Measurements from ENCODE around the gene TNN.
"Not testable (repeated sequence)": the region's sequence is repeated elsewhere in the genome, so short reads cannot be mapped to it uniquely, and the experiment has no call there.

Gene TNN

DNA sequence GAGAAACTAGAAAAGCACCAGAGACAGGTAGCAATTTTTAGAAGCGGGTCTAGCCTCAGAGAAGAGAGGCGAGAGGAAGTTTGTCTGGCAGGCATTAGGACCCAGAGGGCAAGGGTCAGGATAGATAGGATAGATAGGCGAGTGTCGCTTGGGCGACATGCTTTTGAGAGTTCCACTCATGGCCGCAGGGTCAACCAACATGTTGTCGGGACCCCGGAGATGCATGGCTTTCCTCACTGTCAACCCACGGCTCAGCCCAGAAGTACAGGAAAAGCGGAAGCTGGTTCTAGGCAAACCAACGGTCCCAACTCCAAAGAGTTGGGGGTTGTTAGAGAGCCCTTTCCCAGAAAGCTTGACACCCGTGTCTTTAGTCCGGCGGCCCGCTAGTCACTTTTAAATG lies 38.9 kb downstream of the TNN start:
- not testable (repeated sequence) for DNase-seq (ENCODE audit: low spot score)

DNA sequence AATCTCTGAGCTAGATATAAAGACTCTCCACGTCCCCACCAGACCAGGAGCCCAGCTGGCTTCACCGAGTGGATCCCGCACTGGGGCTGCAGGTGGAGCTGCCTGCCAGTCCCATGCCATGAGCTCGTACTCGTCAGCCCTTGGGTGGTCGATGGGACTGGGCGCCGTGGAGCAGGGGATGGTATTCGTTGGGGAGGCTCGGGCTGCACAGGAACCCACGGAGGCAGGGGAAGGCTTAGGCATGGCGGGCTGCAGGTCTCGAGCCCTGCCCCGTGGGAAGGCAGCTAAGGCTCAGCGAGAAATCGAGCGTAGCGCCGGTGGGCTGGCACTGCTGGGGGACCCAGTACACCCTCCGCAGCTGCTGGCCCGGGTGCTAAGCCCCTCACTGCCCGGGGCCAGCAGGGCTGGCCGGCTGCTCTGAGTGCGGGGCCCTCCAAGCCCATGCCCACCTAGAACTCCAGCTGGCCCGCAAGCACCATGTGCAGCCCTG lies 40.7 kb downstream of the TNN start:
- not testable (repeated sequence) for DNase-seq (ENCODE audit: low spot score)

DNA sequence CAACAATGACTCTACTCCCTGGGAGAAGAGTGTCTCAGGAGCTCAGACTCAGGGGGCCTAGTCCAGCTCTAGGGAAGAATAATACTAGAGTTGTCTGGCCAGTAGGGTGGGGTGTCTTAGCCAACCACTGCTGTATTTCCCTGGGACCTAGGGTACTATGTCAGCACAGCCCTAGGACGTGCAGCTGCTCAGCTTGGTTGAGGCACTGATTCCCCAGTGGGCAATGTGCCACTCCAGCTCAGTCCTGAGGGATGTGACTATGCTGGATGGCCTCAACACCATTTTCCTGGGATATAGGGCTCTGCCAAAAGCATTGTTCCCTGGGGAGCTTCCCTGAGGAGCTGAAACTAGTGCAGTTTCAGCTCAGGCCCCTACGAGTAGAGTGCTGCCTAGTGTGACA lies 47.4 kb downstream of the TNN start:
- DNase-seq (ENCODE audit: low spot score) = no peak

DNA sequence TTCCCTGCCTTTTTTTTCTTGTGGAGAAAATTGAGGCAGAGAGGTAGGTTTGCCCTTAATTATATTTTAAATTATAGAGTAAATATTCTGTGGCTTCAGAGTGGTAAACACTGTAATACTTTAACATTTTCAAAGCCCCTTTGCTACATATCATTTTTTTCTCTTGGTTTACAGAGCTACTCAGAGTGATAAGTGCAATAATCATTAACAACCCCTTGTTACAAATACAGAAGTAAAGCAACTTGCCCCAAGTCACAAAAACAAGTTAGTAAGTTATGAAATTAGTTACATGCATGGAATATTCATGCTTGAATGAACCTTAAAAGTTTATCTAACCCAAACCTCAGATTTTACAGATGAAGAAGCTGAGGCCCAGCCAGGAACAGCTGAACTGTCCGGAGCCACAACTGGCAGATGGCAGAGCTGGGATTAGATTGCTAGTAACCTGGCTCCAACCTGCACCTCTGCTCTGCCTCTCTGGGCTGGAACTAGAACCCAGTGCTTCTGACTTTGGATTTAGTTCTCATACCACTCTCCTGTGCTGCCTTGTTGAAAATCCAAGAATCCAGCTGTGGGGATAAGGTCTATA lies 48.7 kb downstream of the TNN start:
- no peak for DNase-seq (ENCODE audit: low spot score)

DNA sequence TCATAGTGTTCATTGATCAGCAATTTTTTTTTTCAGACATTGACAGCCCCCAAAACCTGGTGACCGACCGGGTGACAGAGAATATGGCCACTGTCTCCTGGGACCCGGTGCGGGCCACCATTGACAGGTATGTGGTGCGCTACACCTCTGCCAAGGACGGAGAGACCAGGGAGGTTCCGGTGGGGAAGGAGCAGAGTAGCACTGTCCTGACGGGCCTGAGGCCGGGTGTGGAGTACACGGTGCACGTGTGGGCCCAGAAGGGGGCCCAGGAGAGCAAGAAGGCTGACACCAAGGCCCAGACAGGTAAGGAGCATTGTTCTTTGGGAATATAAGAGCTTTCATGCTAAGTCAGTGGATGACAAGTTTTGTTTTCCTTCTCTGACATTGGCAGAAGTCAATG lies 49.3 kb downstream of the TNN start:
- DNase-seq (ENCODE audit: low spot score) = no peak

DNA sequence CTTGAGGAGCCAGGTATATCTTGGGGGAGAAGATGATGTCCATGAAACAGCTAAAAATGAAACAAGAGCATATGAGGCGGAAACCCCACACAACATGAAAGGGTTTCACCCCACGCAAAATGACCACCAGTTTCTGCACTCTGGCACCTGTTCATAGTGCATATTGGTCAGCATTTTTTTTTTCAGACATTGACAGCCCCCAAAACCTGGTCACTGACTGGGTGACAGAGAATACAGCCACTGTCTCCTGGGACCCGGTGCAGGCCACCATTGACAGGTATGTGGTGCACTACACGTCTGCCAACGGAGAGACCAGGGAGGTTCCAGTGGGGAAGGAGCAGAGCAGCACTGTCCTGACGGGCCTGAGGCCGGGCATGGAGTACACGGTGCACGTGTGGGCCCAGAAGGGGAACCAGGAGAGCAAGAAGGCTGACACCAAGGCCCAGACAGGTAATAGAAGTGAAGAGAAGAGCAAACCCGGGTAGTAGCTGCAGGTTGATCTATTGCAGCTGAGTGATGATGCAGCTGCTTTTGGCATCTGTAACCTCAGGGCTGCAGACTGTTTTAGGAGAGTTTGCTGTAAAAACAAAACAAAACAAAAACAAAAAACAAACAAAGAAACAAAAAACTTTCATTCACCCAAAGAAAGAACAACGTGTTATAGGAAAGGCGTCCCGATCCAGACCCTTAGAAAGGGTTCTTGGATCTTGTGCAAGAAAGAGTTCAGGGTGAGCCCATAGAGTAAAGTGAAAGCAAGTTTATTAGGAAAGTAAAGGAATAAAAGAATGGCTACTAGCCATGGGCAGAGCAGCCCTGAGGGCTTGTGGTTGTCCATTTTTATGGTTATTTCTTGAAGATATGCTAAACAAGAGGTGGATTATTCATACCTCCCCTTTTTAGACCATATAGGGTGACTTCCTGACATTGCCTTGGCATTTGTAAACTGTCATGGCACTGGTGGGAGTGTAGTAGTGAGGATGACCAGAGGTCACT lies 51.0 kb downstream of the TNN start:
- DNase-seq (ENCODE audit: low spot score) = no peak

DNA sequence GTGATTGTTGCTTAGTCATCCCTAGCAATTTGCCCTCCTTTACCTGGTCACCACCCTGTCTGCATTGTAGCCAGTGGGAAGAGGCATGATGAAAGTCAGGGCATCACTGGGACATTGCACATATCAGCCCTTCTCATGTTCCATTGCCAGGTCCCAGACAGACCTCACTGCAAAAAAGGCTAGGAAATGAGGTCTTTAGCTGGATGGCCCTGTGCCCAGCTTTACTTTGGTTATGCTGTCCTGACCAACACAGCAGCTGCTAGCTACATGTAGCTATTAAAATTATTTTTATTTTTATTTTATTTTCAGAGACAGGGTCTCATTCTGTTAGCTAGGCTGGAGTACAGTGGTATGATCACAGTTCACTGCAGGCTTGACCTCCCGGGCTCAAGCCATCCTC lies 52.9 kb downstream of the TNN start:
- DNase-seq (ENCODE audit: low spot score) = no peak

DNA sequence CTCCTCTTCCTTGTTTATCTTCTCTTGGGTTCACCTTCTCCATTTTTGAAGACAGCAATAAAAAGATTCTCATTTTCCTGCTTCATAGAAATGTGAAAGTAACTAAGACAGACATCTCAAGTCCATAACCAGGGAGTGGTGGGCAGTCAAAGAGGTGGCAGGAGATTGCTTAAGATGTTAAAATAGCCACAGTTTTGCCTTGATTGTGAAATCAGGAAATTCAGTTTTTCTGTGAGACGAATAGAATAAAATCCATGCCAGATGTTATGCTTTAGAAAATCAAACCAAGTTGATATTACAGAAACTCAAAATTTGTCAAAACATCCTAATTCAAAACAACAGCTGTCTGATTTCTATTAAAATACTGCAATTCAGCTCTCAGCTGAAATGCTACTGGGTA lies 57.2 kb downstream of the TNN start:
- DNase-seq (ENCODE audit: low spot score) = no peak

DNA sequence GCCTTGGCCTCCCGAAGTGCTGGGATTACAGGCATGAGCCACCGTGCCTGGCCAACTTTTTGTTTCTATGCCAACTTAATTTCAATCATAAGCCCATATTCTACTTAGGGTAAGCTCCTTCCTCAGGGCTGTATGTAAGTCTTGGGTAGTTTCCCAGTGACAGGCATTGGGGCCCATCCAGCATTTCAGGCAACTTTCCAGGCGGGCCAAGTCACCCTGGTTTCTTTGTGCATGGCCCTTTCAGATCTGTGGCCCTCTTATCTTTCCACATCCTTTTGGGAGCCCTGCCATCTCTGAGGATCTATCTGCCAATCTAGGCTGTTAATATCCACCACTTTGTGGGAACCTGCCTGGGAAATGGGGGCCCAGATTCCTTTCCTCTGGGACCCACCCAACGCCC lies 58.7 kb downstream of the TNN start:
- no peak for DNase-seq (ENCODE audit: low spot score)

DNA sequence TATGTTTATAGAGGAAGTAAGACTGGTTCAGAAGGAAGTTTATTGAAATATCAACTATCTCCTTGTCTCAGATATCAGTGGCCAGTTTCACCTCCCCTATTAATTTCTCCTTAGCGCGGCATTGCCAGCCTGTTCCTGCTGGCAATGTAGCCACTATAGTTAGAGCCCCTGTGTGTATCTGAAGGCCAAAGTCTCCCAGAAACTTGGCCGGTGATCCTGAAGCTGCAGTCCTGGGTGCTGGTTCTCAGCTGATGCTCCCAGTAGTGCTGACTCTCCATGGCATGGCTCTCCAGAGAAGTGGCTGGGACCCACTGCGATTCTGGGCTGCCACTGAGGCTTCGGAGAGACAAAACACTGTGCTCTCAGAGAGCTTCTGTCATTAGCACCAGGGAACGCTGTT lies 59.9 kb downstream of the TNN start:
- no peak for DNase-seq (ENCODE audit: low spot score)

DNA sequence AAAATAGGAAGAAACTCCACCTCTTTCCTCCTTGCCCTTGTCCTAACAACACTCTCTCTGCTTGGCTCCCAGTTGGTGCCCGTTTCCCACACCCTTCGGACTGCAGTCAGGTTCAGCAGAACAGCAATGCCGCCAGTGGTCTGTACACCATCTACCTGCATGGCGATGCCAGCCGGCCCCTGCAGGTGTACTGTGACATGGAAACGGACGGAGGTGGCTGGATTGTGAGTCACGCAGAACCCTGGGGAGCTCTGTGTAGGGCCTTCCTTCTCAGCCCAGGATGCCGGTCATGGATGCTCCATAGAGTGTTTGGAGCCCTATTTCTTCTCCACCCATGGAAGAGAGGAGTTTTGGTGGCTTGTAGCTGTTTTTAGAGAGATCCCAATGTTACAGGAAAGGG lies 60.9 kb downstream of the TNN start:
- DNase-seq (ENCODE audit: low spot score) = no peak

DNA sequence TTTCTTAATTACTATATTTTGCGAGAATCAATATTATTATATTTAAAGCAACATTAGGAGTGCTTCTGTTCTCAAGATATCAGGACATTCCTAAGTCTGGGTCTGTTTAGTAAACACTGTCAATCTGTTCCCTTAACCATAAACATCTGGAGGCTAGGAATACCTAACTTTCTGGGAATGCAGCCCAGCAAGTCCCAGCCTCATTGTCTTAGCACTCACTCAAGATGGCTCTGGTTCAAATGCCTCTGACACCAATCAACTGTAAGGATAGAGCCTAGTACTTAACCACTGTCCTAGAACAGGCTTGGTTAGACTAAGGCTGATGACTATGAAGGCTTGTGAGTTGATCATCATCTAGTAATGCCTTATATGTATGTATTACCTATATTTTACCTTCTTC lies 61.5 kb downstream of the TNN start:
- DNase-seq (ENCODE audit: low spot score) = no peak

DNA sequence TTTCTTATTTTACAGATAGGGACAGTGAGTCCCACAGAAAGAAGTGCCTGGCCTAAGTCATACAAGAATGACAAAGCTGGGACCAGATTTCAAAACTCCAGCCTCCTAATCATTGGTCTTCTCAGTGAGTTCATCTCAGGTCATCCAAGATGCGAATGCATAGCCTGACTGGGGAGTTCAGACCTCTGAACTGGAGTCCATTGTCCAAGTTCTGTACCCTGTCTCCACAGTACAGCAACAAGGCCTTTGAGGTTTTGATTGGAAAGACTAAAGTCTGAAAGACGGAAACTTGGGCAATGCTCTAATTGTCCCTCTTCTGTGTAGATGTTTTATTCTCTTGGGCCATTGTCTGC lies 62.0 kb downstream of the TNN start:
- no peak for DNase-seq (ENCODE audit: low spot score)

DNA sequence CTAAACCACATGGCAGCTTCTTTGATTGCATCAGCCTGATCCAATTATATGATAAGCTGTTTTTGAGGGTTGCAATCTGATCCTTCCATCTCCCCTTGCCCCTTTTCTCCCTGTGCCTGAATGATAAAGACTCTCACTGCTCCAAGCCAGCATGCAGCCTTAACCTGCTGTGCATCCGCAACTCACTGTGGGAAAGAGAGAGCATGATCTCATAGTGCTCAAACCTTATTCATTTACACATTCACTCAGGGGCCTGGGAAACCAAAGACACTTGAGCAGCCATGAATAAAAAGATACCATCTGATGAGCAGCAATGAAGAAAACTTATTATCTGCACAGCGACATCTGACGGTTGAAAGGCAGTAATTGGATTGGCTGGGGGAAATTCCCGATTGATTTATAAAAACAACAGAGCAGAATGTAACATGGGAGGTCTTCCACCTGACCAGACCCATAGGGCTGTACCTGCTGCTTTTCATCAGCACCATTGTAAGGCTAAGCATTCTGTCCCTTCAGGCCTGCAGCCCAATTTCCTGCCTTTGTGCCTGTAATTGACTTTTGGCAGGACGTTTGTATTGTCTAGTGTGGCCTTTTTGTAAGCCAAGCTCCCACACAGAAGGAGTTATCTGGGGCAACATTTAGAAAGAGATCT lies 62.5 kb downstream of the TNN start:
- DNase-seq (ENCODE audit: low spot score) = peak; percentile 78

DNA sequence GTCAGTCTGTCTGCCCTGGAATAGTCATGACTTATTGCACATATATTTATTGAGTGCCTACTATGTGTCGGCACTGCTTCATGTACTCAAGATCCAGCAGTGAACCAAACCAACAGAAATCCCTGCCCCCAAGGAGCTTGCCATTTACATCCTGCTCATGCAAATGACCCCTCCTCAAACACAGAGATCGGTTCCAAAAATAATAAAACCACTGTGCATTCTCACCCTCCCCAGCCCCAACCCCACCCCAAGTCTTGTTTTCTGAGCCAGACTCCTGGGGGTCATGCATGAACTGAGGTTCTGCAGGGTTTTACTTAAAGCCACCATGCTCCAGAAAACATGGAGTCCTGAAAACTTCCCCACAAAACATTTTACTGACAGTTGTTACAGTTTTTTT lies 63.0 kb downstream of the TNN start:
- no peak for DNase-seq (ENCODE audit: low spot score)

DNA sequence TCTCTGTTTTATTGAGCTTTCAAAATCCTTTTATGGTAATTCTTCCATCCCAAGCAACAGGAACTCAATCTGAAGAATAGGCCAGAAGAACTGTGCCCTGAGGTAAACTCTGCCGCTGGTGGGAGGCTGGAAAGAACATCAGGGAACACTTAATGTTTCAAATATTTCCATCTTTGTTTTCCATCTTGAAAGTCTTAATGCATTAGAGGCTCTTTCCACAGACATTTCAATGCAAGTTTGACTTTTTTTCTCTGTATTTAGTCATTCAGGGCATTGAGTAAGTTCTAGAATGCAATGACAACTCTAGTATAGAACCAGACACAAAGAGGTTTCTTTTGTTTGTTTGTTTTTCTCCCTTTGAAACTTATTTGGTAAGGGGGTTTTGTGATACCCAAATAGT lies 63.5 kb downstream of the TNN start:
- no peak for DNase-seq (ENCODE audit: low spot score)

DNA sequence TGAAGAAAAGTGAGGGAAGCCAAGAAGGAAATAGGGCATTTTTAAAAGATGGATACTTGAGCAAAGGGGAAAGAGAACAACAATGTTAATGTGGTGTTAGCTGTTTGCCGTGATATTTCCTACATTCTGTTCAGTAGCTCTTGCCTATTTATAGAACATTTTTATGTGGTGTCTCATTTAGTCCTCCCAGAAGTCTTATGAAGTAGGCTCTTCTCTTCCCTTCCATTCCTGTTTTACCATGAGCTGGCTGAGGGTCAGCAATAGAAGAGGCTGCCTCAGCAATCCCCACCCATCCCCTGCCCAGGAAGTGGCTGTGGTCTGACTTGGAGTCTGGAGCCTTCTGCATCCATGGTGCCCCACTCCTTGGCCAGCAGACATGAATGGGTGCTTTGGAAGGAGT lies 64.8 kb downstream of the TNN start:
- no peak for DNase-seq (ENCODE audit: low spot score)

DNA sequence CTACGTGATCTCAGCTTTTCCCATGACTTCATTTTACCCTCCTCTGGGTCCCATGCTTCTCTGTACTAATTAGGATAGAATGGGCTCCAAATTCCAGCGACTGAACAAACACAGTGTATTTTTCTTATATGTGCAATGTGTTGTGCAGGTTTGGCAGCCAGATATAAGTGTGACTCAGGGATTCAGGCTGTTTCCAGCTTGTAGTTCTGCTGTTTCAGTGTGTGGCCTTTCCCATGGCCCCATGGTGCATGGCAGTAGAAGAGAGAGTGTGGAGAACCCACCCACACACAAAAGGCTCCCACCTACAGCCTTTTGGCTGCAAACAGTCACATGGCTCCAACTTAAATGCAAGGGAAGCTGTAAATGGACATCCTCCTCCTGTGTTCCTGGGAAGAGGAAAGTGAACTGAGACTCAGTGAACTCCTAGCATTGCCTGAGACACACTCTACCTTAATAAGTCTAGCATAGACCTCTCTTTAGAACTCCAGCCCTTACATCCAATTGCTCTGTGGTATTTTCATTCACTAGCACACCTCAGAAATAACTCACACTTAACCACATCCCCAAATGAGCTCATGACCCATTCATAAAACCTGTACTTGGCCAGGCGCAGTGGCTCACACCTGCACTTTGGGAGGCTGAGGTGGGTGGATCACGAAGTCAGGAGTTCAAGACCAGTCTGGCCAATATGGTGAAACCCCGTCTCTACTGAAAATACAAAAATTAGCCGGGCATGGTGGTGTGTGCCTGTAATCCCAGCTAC lies 66.2 kb downstream of the TNN start:
- DNase-seq (ENCODE audit: low spot score) = no peak

DNA sequence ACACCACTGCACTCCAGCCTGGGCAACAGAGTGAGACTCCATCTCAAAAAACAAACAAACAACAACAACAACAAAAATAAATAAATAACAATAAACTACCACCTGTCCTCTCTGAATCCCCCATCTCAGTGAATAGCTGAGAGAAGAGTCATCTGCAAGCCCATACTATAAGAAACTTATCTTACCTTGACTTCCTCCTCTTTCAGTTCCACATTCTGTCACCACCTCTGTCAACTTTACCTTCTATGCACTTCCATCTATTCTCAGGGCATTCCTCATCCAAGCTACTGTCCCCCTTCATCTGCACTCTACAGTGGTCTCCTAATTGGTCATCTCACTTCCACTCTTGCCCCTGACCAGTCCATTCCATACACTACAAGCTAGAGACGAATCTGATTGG lies 66.9 kb downstream of the TNN start:
- no peak for DNase-seq (ENCODE audit: low spot score)

DNA sequence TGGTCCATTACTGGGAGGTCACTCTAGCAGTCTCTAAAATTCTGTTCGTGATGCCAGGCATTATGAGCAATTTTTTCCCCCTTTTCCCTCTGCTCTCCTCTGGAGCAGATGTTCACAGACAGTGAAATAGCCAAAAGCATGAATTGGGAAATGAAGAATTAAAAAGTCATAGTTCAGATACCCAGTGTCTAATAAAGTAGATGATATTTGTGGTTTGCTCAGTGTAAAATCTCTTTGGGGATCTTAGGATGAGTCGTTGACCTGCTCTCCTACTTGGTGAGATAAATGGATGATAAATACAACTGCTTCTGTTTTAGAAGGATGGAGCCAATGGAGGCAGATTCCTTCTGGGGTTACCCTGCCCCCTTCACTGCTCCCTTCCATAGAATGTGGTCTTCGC lies 68.6 kb downstream of the TNN start:
- no peak for DNase-seq (ENCODE audit: low spot score)

DNA sequence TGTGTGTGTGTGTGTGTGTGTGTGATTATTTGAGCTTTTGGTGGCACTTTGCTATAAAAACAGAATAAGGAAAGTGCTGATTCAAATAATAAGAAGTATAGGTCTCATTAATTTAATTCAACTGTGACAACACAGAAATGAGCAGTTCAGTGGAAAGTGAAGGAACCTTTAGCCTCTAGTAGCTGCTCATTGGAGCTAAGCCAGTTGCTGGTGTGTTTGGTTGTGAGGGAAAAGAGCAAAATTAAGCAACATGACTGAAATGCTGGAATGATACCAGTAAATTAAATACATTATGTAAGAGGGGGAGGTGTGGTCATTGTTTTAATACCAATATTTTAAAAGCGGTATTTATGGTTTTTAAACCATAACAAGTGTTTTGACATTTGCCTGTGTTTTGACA lies 69.7 kb downstream of the TNN start:
- no peak for DNase-seq (ENCODE audit: low spot score)

DNA sequence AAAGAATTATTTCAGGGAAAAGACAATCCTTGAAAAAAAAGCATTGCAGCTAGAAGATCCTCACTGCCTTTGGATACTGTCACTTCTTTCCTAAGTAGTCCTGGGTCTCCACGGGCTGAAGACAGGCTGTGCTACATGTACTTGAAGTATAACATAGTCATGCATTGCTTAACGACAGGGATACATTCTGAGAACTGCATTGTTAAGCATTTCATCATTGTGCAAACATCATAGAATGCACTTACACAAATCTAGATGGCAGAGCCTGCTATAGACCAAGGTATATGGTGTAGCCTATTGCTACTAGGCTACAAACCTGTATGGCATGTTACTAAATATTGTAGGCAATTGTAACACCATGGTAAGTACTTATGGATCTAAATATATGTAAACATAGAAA lies 70.9 kb downstream of the TNN start:
- no peak for DNase-seq (ENCODE audit: low spot score)

Data from SK-N-DZ (cell line).